A172 (cell line): ENCODE results near the gene PRSS21. TPM values are rescaled to one million over a fixed set of nuclear protein-coding genes. Genes with fewer than 3 reads are reported as not detected.
A peak's percentile ranks its signal among the peaks of the same experiment; 100 is the strongest.

Experiments
- DNase-seq: peaks from one replicate; pipeline ENCODE4 v3.0.0-alpha.2; 2015; ENCODE audit warnings: low spot score
- total RNA-seq: library from RNA; depleted of rRNA; stranded (reverse); fragments of >200 nt; shearing (Covaris generic); gene quantifications from 2 replicates; pipeline ENCODE4 v1.2.3, GENCODE V29; 2014

The PRSS21 gene
- total RNA-seq, 1 experiment from 2014 or later: not detected

DNA sequence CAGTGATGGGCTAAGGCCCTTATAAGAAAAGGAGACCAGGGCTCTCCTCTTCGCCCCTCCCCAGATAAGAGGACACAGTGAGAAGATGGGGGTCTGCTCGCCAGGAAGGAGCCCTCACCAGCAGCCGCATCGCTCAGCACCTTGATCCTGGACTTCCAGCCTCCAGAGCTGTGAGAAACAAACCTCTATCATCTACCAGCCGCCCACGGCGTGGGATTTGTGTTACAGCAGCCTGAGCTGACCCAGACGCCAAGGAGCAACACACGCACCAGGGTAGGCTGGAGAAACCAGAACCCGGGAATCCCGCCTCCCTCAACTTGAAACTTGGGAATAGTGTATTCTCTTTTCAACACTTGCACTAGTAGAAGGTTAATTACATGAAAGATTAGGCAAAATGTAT, 8.9 kb downstream of the PRSS21 start:
- no peak for DNase-seq

DNA sequence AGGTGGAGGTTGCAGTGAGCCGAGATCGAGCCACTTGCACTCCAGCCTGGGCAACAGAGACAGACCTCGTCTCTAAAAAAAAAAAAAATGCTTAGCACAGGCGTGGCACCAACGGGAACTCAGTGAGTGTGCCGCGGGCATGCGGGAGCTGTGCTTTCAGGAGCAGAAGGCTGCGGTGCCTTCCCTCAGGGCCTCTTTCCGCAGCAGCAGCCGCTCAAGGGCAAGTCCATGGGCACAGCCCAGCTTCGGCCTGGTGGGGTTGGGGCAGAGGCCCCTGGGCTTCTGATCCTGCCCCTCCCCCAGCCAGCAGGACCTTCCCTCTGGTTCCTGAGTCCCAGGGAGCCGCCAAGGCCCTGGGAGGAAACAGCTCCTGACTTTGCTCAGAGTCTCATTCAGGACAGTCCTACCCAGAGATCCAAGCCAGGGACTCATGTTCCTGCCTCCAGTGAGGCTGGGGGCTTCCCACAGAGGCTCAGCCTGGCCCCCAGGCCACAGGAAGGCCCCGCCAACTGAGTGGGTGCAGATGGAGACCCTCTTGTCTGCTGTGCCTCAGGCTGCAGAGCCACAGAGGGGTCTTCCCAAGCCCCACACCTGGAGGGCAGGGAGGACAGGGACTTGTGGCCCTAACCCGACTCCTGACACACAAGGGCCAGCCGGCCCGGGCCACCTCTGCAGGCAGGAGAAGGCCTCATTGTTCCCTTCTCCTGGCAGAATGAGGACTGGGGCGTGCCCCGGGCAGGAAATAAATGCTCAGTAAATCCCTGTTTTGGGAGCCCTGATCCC, 9.7 kb downstream of the PRSS21 start:
- no peak for DNase-seq

DNA sequence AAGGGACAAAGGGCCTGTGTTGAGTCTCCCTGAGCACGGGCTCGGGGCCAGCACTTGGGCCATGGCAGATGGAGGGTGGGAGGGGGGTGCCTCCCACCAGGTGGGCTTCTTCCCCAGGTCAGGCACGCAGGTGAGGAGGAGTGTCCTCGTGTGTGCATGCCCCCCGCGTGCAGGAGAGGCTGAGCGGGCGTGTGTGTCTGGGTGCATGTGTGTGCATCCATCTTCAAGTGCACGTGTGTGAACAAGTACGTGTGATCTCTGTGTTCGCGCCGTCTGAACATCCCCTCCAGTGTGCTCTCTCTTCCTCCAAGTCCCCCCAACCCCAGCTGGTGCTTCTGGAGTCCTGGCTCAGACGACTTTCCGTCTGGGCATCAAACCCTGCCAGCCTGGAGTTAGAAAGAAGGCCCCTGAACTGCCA, 10.3 kb downstream of the PRSS21 start:
- DNase-seq: no peak

- no peak for DNase-seq
These were observed 10.9 kb downstream of the PRSS21 start for GRCh38 chr16:2827831-2828520.

DNA sequence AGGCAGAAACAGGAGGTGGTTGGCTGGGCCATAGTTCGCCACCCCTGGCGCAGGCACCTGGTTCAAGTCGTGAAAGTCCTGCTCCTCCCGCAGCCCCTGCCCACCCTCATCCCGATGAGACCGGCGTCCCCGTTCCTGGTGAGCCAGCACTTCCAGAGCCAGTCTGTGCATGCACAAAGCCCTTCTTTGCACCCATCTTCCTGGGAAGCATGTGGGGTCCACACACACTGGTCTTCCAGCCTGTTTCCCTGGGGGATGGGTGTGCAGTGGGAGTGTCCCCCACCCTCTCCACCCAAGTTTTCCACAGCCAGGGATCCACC, 11.4 kb downstream of the PRSS21 start:
- no peak for DNase-seq

GRCh38 chr16:2828876-2829430, 11.9 kb downstream of the PRSS21 start:
- no peak for DNase-seq

- peak; percentile 67 for DNase-seq
These were observed 12.7 kb downstream of the PRSS21 start, which contains the start of gene ZG16B for GRCh38 chr16:2829501-2830354. ZG16B (plus strand) TSS chr16:2830303; CDS start chr16:2830442, 139 bp downstream.

DNA sequence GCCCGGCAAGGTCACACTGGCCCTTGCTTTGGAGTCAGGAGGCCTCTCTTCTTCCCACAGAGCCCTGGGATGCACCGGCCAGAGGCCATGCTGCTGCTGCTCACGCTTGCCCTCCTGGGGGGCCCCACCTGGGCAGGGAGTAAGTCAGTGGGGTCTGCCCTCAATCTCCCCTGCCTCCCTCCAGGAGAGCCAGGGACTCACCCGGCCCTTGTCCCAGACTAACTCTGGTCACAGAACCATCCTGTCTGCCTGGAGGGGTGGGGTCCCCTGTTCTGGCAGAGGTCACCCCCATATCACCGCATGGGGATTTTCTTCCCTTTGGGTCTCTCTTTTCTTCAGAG, 13.3 kb downstream of the PRSS21 start:
- no peak for DNase-seq

GRCh38 chr16:2831203-2831602, 14.2 kb downstream of the PRSS21 start:
- no peak for DNase-seq

DNA sequence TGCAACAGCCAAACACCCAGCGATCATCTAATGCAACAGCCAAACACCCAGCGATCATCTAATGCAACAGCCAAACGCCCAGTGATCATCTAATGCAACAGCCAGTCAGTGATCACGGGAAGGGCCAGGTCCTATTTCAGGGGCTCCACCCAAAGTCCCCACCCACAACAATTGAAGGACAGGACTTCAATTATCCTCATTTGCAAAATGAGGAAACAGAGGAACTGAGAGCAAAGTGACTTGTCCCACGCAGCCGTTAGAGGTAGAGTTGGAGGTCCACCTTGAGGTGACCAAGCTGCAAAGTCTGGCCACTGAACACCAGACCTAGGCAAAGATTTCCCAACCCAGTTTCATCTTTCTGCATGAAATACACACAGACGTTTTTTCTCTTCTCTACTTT, 16.7 kb downstream of the PRSS21 start:
- DNase-seq: no peak

GRCh38 chr16:2834968-2835367, 17.9 kb downstream of the PRSS21 start:
- DNase-seq: no peak

- DNase-seq: peak; percentile 100
These were observed 18.8 kb downstream of the PRSS21 start for GRCh38 chr16:2835638-2836493.

GRCh38 chr16:2836646-2837508, 19.8 kb downstream of the PRSS21 start:
- DNase-seq: peak; percentile 14

DNA sequence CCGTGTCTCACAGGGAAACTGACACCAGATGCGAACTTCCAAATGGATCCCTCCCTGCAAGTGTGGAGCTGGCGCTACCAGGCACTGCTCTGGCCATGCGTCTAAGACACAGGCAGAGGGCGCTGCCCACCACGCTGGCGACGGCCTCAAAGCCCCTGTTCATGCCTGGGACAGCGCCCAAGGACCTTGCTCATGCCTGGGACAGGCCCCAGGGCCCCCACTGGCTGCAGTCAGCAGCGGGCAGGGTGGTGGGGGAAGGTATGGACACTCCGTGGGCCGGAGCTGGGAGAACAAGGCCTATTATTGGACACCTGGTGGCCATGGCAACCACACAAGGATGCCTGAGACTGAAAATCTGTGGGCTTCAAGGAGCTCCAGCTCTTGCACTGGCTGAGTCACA, 21.9 kb downstream of the PRSS21 start:
- peak; percentile 77 for DNase-seq

GRCh38 chr16:2839650-2840450, 22.8 kb downstream of the PRSS21 start:
- DNase-seq: no peak

GRCh38 chr16:2840914-2841313, 23.9 kb downstream of the PRSS21 start:
- no peak for DNase-seq

DNA sequence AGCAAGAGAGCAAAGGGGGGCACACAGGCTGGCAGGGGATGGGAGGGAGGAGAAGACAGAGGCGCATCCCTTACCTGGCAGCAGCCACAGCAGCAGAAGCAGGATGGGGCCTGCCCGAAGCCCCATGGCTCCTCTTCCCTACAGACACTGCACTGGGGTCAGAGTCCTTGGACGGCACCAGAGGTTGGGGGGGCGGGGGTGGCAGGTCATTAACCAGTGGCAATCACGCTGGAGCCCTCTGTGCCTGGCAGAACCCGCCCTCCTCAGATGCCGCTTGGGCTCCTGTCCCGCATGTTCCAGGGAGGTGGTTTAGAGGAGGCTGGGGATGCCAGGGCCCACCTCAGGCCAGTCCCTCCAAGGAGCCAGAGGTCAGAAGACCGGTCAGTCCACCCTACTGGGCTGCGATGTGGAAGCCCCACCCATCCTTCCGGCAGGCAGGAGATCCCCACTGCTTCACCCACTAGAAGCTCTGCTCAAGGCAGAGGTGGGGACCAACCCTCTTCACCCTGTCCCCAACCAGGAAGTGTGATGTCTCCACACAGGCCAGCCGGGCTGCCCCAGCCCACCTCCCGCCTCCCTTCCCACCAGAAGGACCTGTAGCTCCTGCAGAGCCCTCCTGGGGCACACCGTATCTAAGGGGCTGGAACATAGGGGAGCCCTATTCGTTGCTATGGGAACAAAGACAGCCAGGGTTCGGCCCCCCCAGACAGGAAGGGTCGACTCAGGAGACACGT, 24.7 kb downstream of the PRSS21 start:
- no peak for DNase-seq

DNA sequence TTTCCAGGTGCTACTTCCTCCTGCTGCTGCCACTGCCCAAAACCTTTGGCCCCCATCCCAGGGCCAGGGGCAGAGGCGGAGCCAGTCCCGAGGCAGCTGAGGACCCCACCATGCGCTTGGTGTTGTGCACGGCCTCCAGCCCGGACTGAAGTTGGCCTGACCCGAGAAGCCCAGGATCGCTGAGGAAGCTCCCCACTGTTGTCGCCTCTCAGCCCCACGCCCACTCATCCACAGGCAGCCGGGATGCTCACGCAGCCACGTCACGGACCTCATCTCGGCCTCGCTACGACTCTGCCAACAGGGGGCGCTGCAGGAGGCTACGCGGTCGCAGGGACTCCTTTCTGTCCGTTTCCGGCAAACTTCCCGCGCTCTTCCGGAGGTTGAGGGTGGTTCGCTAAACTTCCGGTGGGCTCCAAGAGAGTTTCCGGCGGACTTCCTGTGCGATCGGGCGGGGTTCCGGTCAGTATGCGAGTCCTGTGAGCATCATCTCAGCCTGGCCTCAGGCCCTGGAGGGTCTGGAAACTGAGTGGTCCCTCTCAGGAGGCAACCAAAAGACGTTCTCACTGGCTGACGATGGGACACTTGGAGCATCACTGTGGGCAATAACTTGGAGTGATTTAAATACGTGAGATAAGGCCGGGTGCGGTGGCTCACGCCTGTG, 25.4 kb downstream of the PRSS21 start:
- no peak for DNase-seq
